Neural progenitor cell (in vitro differentiated cells): ENCODE data around the gene FBLN1. TPM values are rescaled to one million over a fixed set of nuclear protein-coding genes. Genes with fewer than 3 reads are reported as not detected.
A peak's percentile ranks its signal among the peaks of the same experiment; 100 is the strongest.

ENCODE experiments used
- DNase-seq: peaks from one replicate; pipeline ENCODE4 v3.0.0-alpha.2; 2016; ENCODE audit warnings: low spot score
- H2AFZ ChIP-seq: fragments of 200-600 bp; sonication (generic); replicated peaks from 2 replicates; pipeline ENCODE4 v1.6.1; 2016; ENCODE audit warnings: antibody characterized with exemption
- H3F3A ChIP-seq: fragments of 200-600 bp; sonication (generic); 2 replicates; pipeline ENCODE4 v1.6.1; 2016; ENCODE audit warnings: antibody characterized with exemption, low read depth
- H3K27ac ChIP-seq: fragments of 200-600 bp; sonication (generic); 2 replicates; pipeline ENCODE4 v1.5.1; 2016; ENCODE audit warnings: mild to moderate bottlenecking
- H3K27me3 ChIP-seq: fragments of 200-600 bp; sonication (generic); 2 replicates; pipeline ENCODE4 v1.6.1; 2016; ENCODE audit warnings: mild to moderate bottlenecking, moderate library complexity
- H3K36me3 ChIP-seq: fragments of 200-600 bp; sonication (generic); 2 replicates; pipeline ENCODE4 v1.5.1; 2016
- H3K4me1 ChIP-seq: fragments of 200-600 bp; sonication (generic); 2 replicates; pipeline ENCODE4 v1.6.1; 2016; ENCODE audit warnings: mixed run types
- H3K4me2 ChIP-seq: fragments of 200-600 bp; sonication (generic); 2 replicates; pipeline ENCODE4 v1.6.1; 2016
- H3K4me3 ChIP-seq: fragments of 200-600 bp; sonication (generic); 2 replicates; pipeline ENCODE4 v1.5.1; 2016
- H3K79me2 ChIP-seq: fragments of 200-600 bp; sonication (generic); 2 replicates; pipeline ENCODE4 v1.6.1; 2016; ENCODE audit warnings: low read depth
- H3K9ac ChIP-seq: fragments of 200-600 bp; sonication (generic); 2 replicates; pipeline ENCODE4 v1.6.1; 2016
- H3K9me3 ChIP-seq: fragments of 200-600 bp; sonication (generic); 2 replicates; pipeline ENCODE4 v1.5.1; 2016; ENCODE audit warnings: low read depth
- H4K20me1 ChIP-seq: fragments of 200-600 bp; sonication (generic); 2 replicates; pipeline ENCODE4 v1.6.1; 2016; ENCODE audit warnings: low read depth
- H3K27ac Mint-ChIP-seq: 3 replicates; pipeline ENCODE4 v1.8.0; 2021; ENCODE audit warnings: mixed read lengths
- H3K27me3 Mint-ChIP-seq: 2 replicates; pipeline ENCODE4 v1.8.0; 2022; ENCODE audit warnings: low read depth, mild to moderate bottlenecking, inconsistent platforms, moderate library complexity, mixed read lengths; ENCODE audit not compliant: insufficient read depth
- H3K36me3 Mint-ChIP-seq: 3 replicates; pipeline ENCODE4 v1.8.0; 2021; ENCODE audit warnings: mixed read lengths
- H3K4me1 Mint-ChIP-seq: 3 replicates; pipeline ENCODE4 v1.8.0; 2021; ENCODE audit warnings: mixed read lengths
- H3K4me3 Mint-ChIP-seq: 3 replicates; pipeline ENCODE4 v1.8.0; 2021; ENCODE audit warnings: mild to moderate bottlenecking, moderate library complexity, mixed read lengths
- H3K9me3 Mint-ChIP-seq: 3 replicates; pipeline ENCODE4 v1.8.0; 2020; ENCODE audit warnings: mixed read lengths
- EZH2 ChIP-seq: fragments of 200-600 bp; sonication (generic); IDR thresholded peaks from 2 replicates; pipeline ENCODE4 v1.6.1; 2017; ENCODE audit warnings: antibody characterized with exemption, mild to moderate bottlenecking, moderate library complexity
- EZH2phosphoT487 ChIP-seq: fragments of 200-600 bp; sonication (generic); IDR thresholded peaks from 2 replicates; pipeline ENCODE4 v1.6.1; 2017; ENCODE audit warnings: antibody characterized with exemption
- total RNA-seq: library from RNA; depleted of rRNA; stranded (reverse); fragments of >200 nt; gene quantifications from 2 replicates; pipeline ENCODE4 v1.2.3, GENCODE V29; 2015; ENCODE audit warnings: low replicate concordance
- TF ChIP-seq, protein P1 (sequence below): fragments of 200-600 bp; sonication (generic); IDR thresholded peaks from 2 replicates; pipeline ENCODE4 v1.5.1; 2017; ENCODE audit warnings: antibody characterized with exemption, mild to moderate bottlenecking

FBLN1 gene
- total RNA-seq, 1 donor from 2014 or later = 84.3 TPM

DNA sequence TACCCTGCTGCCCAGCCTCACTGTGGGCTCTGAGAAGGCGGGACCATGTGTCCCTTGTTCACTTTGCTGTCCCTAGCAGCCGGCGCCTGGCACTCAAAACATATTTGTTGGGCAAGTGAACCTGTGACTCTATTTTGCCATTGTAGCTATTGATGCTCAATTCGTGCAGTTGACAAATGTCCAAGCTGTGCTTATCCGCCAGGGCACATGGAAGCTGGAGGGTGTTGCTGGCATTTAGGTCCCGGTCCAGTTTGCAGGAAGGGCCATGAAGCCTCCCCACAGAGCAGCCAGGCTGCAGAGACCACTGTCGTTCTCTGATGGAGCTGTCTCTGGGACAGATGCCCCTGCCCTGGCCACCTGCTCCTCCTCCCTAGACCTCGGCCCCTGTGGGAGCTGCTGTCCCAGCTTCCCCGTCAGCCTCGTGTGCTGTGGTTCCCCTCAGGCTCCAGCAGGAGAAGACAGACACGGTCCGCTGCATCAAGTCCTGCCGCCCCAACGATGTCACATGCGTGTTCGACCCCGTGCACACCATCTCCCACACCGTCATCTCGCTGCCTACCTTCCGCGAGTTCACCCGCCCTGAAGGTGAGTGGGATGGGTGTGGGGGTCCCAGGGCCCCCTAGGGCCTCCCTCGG is 71.5 kb downstream of the FBLN1 start:
- peaks cover 13% of the 10 kb centered on the region for H3K9me3 Mint-ChIP-seq
- H3K27ac Mint-ChIP-seq = no peak overlapping the region
- Histone ChIP-seq H3K27me3 (no peaks in the 10 kb centered on the region), H3F3A (peaks cover 4% of the 10 kb centered on the region), H4K20me1 (peaks cover 5% of the 10 kb centered on the region), H3K9me3 (peaks cover 10% of the 10 kb centered on the region), H3K4me3 (no peak overlapping the region), H2AFZ (no peak overlapping the region), H3K9ac (no peak overlapping the region), H3K36me3 (peaks cover 4% of the 10 kb centered on the region), H3K4me1 (no peaks in the 10 kb centered on the region), H3K79me2 (no peaks in the 10 kb centered on the region), H3K4me2 (no peak overlapping the region), H3K27ac (no peak overlapping the region)
- H3K27me3 Mint-ChIP-seq = peaks cover 6% of the 10 kb centered on the region
- peaks cover 11% of the 10 kb centered on the region for H3K36me3 Mint-ChIP-seq
- no peak for DNase-seq
- no peak for TF ChIP-seq EZH2phosphoT487
- H3K4me3 Mint-ChIP-seq = no peak overlapping the region
- H3K4me1 Mint-ChIP-seq = no peaks in the 10 kb centered on the region

DNA sequence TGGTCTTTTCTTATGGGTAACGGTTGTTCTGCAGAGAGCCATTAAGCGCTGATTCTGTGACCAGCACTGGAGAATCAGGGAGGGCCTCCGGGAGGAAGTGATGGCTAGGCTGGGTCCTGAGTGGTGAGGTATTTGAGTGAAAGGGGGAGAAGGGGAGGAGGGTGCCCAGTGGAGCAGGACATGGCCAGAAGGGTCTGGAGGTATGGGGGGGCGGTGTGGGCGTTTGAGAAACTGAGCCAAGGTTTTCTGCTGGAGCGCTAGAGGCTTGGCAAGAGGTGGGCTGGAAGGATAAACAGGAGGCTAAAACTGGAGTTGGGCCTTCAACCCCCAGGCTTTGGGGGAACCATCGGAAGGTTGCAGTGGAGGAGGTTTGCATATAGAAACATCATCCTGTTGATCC is 72.5 kb downstream of the FBLN1 start:
- no peak for DNase-seq
- H3K36me3 ChIP-seq = peaks cover 4% of the 10 kb centered on the region
- H3K4me1 Mint-ChIP-seq = no peaks in the 10 kb centered on the region
- H3K4me3 Mint-ChIP-seq = peak overlapping the region; percentile 8
- peaks cover 4% of the 10 kb centered on the region for H3F3A ChIP-seq
- no peak overlapping the region for H3K27ac Mint-ChIP-seq
- H4K20me1 ChIP-seq = peaks cover 6% of the 10 kb centered on the region
- H3K79me2 ChIP-seq = no peaks in the 10 kb centered on the region
- H3K9me3 Mint-ChIP-seq = peaks cover 13% of the 10 kb centered on the region
- H3K36me3 Mint-ChIP-seq = peaks cover 11% of the 10 kb centered on the region
- no peak for TF ChIP-seq EZH2phosphoT487
- TF ChIP-seq EZH2 = no peak
- TF ChIP-seq, protein P1, sequence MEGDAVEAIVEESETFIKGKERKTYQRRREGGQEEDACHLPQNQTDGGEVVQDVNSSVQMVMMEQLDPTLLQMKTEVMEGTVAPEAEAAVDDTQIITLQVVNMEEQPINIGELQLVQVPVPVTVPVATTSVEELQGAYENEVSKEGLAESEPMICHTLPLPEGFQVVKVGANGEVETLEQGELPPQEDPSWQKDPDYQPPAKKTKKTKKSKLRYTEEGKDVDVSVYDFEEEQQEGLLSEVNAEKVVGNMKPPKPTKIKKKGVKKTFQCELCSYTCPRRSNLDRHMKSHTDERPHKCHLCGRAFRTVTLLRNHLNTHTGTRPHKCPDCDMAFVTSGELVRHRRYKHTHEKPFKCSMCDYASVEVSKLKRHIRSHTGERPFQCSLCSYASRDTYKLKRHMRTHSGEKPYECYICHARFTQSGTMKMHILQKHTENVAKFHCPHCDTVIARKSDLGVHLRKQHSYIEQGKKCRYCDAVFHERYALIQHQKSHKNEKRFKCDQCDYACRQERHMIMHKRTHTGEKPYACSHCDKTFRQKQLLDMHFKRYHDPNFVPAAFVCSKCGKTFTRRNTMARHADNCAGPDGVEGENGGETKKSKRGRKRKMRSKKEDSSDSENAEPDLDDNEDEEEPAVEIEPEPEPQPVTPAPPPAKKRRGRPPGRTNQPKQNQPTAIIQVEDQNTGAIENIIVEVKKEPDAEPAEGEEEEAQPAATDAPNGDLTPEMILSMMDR = no peak
- H3K27me3 ChIP-seq = no peaks in the 10 kb centered on the region
- no peak overlapping the region for H3K4me3 ChIP-seq
- peaks cover 9% of the 10 kb centered on the region for H3K27me3 Mint-ChIP-seq
- peaks cover 10% of the 10 kb centered on the region for H3K9me3 ChIP-seq
- H3K9ac ChIP-seq = no peak overlapping the region
- no peaks in the 10 kb centered on the region for H3K4me1 ChIP-seq
- no peak overlapping the region for H3K27ac ChIP-seq
- H2AFZ ChIP-seq = no peak overlapping the region
- H3K4me2 ChIP-seq = no peak overlapping the region

DNA sequence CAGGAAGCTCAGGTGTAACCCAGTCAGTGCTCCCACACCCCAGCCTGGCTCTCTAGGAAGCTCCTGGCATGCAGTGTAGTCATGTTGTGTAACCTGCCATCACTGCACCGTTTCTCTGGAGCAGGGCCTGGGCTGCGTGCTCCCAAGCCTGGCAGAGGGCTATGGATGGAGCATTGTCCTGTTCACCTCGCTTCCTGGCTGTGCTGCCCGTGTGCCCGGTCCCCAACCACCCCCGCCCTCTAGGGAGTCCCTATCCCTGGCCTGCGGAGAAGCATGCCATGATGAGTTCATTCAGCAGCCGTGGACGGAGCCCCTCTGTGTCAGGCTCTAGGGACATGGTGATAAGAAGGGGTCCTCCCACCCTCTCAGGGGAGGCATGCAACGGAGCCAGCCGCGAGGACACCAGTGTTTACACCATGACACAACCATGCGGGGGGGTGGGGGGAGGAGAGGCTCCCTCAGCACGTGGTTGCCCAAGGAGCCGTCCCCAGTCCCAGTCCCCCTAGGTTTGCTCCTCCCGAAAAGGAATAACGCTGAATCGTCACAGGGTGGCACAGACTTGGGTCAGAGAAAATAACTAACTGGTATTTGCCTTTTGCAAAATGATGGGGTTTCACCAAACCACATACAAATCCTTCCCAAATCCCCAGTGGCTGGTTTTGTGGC is 73.1 kb downstream of the FBLN1 start:
- Histone ChIP-seq H3K4me1 (no peaks in the 10 kb centered on the region), H3K27me3 (no peaks in the 10 kb centered on the region), H3K4me2 (no peak overlapping the region), H3K79me2 (no peaks in the 10 kb centered on the region), H3F3A (peaks cover 4% of the 10 kb centered on the region), H4K20me1 (peaks cover 6% of the 10 kb centered on the region), H2AFZ (no peak overlapping the region), H3K9me3 (peaks cover 5% of the 10 kb centered on the region), H3K4me3 (no peak overlapping the region), H3K27ac (no peak overlapping the region), H3K36me3 (no peaks in the 10 kb centered on the region), H3K9ac (no peak overlapping the region)
- Mint-ChIP-seq H3K27ac (no peak overlapping the region), H3K9me3 (peaks cover 8% of the 10 kb centered on the region), H3K36me3 (peaks cover 6% of the 10 kb centered on the region), H3K4me3 (no peak overlapping the region), H3K27me3 (peaks cover 9% of the 10 kb centered on the region), H3K4me1 (peaks cover under 1% of the 10 kb centered on the region)
- DNase-seq = no peak
- TF ChIP-seq EZH2phosphoT487 = no peak
- TF ChIP-seq, protein P1 = no peak

DNA sequence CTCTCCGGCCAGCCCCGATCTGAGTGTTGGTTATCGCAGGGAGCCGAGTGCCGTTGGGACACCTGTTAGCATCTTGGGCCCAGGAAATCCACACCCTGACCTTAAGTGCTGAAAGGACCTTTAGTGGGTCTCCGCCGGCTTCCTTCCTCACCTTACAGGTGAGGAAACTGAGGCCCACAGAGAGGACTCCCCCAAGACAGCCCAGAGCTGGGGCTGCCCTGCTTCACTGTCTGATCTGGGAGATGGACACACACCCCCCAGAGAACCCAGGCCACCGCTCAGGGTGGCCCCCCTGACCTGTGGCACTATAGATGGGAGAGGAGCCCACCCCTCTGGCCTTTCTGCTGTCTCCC is 73.6 kb downstream of the FBLN1 start:
- H3K27ac Mint-ChIP-seq = no peak overlapping the region
- peaks cover 4% of the 10 kb centered on the region for H3K4me1 Mint-ChIP-seq
- H3K36me3 ChIP-seq = no peaks in the 10 kb centered on the region
- no peak overlapping the region for H3K4me3 Mint-ChIP-seq
- H3K79me2 ChIP-seq = no peaks in the 10 kb centered on the region
- DNase-seq = no peak
- H3F3A ChIP-seq = peaks cover 4% of the 10 kb centered on the region
- H3K4me1 ChIP-seq = no peaks in the 10 kb centered on the region
- no peaks in the 10 kb centered on the region for H3K27me3 ChIP-seq
- no peak overlapping the region for H3K4me2 ChIP-seq
- H3K9me3 Mint-ChIP-seq = peaks cover 5% of the 10 kb centered on the region
- H3K9me3 ChIP-seq = peaks cover 3% of the 10 kb centered on the region
- H2AFZ ChIP-seq = no peak overlapping the region
- TF ChIP-seq, protein P1 = no peak
- TF ChIP-seq EZH2phosphoT487 (no peak), EZH2 (no peak)
- H4K20me1 ChIP-seq = peaks cover 6% of the 10 kb centered on the region
- H3K9ac ChIP-seq = no peak overlapping the region
- peaks cover 9% of the 10 kb centered on the region for H3K27me3 Mint-ChIP-seq
- no peak overlapping the region for H3K27ac ChIP-seq
- H3K36me3 Mint-ChIP-seq = peaks cover 4% of the 10 kb centered on the region
- no peak overlapping the region for H3K4me3 ChIP-seq
